Uterus (tissue), 2 donors: ENCODE data around the gene GLB1L2.

ENCODE experiments used
- POLR2A ChIP-seq, 2 donors: fragments of 450-650 bp; IDR thresholded peaks; one replicate each; pipeline ENCODE4 v1.6.1; 2016; ENCODE audit warnings: antibody characterized with exemption in 2 of 2, mild to moderate bottlenecking in 1 of 2, moderate library complexity in 1 of 2
- TF ChIP-seq, protein P1 (sequence below), 4 experiments: fragments of 200-600 bp in 2 of 4; fragments of 450-650 bp in 2 of 4; sonication (generic) in 2 of 4; IDR thresholded peaks; one replicate each; pipeline ENCODE4 v1.5.1; 2016 to 2019; ENCODE audit warnings: antibody characterized with exemption in 4 of 4, mild to moderate bottlenecking in 2 of 4, moderate library complexity in 1 of 4

DNA sequence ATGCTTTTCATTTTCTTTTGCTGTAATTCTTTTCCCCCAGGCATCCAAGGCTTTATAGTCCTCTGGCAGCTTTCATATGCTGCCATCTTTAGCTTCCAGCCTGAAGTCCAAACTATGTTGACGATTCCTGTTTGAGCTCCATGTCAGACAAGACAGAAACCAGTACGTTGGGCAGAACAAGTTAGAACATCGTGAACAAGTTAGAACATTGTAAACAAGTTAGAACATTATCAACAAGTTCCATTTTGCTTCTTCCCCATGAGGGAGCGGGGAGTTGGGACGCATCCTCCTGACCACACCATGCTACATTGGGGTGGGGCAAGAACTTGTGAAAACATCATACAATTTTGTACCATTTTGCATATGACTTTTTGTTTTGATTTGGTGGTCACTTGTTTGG lies 23.9 kb downstream of the GLB1L2 start:
- TF ChIP-seq, protein P1, sequence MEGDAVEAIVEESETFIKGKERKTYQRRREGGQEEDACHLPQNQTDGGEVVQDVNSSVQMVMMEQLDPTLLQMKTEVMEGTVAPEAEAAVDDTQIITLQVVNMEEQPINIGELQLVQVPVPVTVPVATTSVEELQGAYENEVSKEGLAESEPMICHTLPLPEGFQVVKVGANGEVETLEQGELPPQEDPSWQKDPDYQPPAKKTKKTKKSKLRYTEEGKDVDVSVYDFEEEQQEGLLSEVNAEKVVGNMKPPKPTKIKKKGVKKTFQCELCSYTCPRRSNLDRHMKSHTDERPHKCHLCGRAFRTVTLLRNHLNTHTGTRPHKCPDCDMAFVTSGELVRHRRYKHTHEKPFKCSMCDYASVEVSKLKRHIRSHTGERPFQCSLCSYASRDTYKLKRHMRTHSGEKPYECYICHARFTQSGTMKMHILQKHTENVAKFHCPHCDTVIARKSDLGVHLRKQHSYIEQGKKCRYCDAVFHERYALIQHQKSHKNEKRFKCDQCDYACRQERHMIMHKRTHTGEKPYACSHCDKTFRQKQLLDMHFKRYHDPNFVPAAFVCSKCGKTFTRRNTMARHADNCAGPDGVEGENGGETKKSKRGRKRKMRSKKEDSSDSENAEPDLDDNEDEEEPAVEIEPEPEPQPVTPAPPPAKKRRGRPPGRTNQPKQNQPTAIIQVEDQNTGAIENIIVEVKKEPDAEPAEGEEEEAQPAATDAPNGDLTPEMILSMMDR (IDR thresholded peaks at IDR 0.05), result no peak
- no peak for TF ChIP-seq POLR2A (IDR thresholded peaks at IDR 0.05)
